Uterus (tissue), 2 donors: Measurements from ENCODE around the gene EYS.

Experiments used
- CTCF ChIP-seq, 4 experiments: fragments of 200-600 bp in 2 of 4; fragments of 450-650 bp in 2 of 4; sonication (generic) in 2 of 4; IDR thresholded peaks; one replicate each; pipeline ENCODE4 v1.5.1; 2016 to 2019; ENCODE audit warnings: antibody characterized with exemption in 4 of 4, mild to moderate bottlenecking in 2 of 4, moderate library complexity in 1 of 4
- POLR2A ChIP-seq, 2 donors: fragments of 450-650 bp; IDR thresholded peaks; one replicate each; pipeline ENCODE4 v1.6.1; 2016; ENCODE audit warnings: antibody characterized with exemption in 2 of 2, mild to moderate bottlenecking in 1 of 2, moderate library complexity in 1 of 2

GRCh38 chr6:63817492-63818050, 1889.5 kb downstream of the EYS start:
- TF ChIP-seq POLR2A (IDR thresholded peaks at IDR 0.05) = no peak
- TF ChIP-seq CTCF (IDR thresholded peaks at IDR 0.05) = no peak
